Heart left ventricle (tissue), 13 donors: ENCODE measurements around the gene ATOSB.

Experiments used
- CTCF ChIP-seq, 12 donors: fragments of 200-600 bp; sonication (generic) in 4 of 12; IDR thresholded peaks; one replicate each; pipeline versions ENCODE4 v1.5.0 to v1.8.0; 2018 to 2022; ENCODE audit warnings: antibody characterized with exemption in 12 of 12, mild to moderate bottlenecking in 5 of 12
- POLR2A ChIP-seq, 2 donors: fragments of 450-650 bp; IDR thresholded peaks; one replicate each; pipeline ENCODE4 v1.6.1; 2017; ENCODE audit warnings: antibody characterized with exemption in 2 of 2, mild to moderate bottlenecking in 2 of 2, moderate library complexity in 2 of 2
- donor health status: ischemic (EF 13 %, LVEDD 7.1; RV severe dilation, severe dysfunction).
- donor health status: DM: no; HTN: yes; CAD: no.
- donor health status: DM: no; HTN: no; CAD: no.
- donor health status: ischemic (EF 25% LVEDD 6.9; RV normal size, moderate dysfunction).
- donor health status: ischemic (EF 25% LVEDD 5.7; RV mildly dilated, moderate dysfunction).
- donor health status: ischemic (EF 35%, LVEDD 5.7; RV mildly dilated, moderate dysfunction).
- donor health status: nonischemic (EF 11% LVEDD 7.7; RV severe dilation, severe dysfunction).
- donor health status: DM: yes; HTN: yes; CAD: no.
- donor health status: PGD.
- donor health status: ischemic (EF 29% LVEDD 5.4; RV normal size, mild dysfunction).
- donor health status: nonischemic (EF 23%, LVEDD 6.1; RV moderate dilation, normal function).

DNA sequence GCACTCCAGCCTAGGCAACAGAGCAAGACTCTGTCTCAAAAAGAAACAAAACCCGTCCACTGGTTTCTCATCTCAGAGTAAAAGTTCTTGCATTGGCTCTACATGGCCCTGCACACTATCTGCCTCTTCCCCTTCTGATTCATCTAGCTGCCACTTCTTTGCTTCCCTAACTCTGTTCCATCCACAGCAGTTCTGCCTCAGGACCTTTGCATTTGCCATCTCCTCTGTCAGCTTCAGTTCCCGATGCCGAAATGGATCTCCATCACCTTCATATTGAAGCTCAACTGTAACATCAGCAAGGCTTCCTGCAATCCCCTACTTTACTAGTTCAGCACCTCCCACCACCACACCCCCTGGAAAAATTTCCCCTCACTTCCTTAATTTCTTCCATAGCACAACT, 18.1 kb downstream of the ATOSB start:
- TF ChIP-seq CTCF (IDR thresholded peaks at IDR 0.05) (no peak), POLR2A (IDR thresholded peaks at IDR 0.05) (no peak)
